RPMI7951 (cell line): ENCODE measurements around the gene PRADC1. TPM values are rescaled to one million over a fixed set of nuclear protein-coding genes. Genes with fewer than 3 reads are reported as not detected.

Experiments
- DNase-seq: peaks from one replicate; pipeline ENCODE4 v3.0.0-alpha.2; 2012; ENCODE audit warnings: low read depth
- total RNA-seq: library from RNA; depleted of rRNA; stranded (reverse); fragments of >200 nt; shearing (Covaris generic); gene quantifications from 2 replicates; pipeline ENCODE4 v1.2.3, GENCODE V29; 2014

Gene PRADC1
- total RNA-seq, 1 experiment from 2014 or later, result 43.6 TPM

GRCh38 chr2:73237168-73237567, 4.1 kb upstream of the PRADC1 start:
- no peak for DNase-seq

DNA sequence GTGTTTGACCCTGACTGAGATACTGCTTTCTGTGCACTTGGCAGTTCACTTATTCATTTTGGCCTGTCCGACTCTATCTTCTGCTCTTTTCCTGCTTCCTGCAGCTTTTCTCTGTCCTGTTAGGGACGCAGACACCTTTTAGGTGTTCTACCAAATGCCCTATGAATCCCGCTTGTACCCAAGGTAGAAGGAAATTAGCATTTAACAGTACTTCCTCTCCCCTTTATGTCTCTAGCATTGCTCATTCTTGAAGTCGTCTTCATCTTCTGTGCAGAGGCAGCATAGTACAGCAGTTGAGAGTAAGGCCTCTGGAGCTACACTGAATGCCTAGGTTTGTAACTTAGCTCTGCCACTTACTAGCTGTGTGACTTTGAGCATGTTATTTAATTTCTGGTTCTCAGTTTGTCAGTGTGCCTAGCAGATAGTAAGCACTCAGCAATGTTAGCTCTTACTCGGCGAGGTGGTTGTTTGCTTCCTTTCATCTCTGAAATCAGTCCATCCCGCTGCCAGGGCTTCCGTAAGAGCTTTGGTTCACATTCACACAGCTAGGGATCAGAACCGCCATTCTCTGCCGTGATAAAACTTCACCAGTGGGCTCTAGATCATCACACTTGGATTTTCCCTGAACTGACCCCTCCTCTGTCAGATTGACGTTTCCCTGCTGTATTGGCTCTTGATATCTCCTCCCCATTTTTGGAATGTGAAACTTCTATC, 2.4 kb upstream of the PRADC1 start:
- no peak for DNase-seq

GRCh38 chr2:73233932-73234832, 1.1 kb upstream of the PRADC1 start, which contains the start of gene CCT7:
Gene CCT7 (plus strand): TSS chr2:73234308. CDS start chr2:73234379, 71 bp downstream.
- DNase-seq, result peak; percentile 93

DNA sequence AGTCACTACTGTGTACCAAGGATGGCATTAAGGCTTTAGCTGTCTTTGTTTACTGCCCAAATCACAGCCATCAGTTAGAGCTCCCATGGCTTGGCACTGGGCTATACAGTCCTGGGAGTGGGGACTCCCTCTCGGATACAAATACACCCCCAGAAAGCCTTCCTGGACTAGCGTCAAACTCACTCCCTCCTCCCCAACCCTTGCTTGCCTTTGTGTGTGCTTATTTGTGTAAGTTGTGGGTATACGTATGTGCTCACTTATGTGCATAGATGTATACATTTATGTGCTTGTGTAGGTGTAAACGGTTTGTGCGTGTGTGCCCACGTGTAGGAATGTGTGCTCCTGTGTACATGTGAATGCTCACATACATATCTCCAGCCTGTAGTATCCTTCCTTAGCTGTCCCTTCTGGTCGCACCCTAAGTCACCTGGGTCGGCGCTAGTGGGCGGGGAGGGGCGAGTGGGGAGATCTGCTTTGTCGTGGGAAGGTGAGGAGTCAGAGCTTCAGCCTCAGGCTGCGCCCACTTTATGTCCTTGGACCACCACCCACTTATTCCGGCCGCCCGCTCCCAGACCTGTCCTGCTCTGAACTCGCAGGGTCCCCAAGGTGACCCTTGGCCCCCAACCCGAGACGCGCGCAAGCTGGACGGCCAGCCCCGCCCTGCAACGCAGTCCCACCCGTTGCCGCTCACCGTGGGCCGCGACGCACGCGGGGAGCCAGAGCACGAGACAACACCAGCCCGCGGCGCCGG, 461 bp downstream of the PRADC1 start:
- DNase-seq, result no peak

DNA sequence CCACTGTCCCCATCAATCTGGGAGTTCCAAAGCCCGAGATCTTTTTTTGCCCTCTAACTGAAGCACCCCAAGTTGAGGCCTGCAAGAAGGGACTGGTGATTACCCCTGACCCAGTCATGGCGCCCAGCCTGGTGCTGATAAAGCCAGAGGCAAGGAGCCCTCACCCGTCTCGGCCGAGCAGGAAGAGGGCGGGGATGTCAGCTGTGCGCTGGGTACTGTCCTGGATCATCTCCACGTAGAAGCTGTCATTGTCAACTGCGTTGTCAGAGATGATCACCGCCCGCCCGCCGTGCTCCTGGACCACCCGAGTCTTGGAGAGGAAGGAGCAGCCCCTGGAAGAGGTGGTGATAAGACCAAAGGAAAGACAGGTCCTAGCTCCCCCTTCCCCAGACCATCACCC, 4.4 kb downstream of the PRADC1 start:
- DNase-seq, result no peak

GRCh38 chr2:73227086-73227485, 6.0 kb downstream of the PRADC1 start:
- no peak for DNase-seq

GRCh38 chr2:73225513-73226360, 7.3 kb downstream of the PRADC1 start:
- DNase-seq, result no peak

DNA sequence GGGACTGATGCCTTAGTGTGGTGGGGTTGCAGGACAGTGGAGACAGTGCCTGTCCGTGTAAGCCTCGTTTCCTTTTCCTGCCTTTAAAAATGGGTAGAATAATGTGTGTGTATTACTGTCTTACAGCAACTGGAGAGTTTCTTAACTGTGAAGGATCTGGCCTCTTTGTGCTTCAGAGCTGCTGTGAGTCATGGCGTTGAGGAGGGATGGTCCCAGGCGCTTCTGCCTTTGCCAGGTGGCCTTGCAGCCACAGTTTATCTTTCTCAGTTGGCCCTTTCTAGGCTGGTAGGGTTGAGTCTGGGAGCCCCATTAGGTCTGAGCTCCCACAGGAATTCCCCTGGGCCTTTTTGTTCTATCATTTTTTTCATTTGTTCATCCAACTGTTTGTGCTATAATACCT, 9.2 kb downstream of the PRADC1 start:
- no peak for DNase-seq

- DNase-seq, result no peak
Measured at GRCh38 chr2:73218298-73218697, 14.7 kb downstream of the PRADC1 start.

DNA sequence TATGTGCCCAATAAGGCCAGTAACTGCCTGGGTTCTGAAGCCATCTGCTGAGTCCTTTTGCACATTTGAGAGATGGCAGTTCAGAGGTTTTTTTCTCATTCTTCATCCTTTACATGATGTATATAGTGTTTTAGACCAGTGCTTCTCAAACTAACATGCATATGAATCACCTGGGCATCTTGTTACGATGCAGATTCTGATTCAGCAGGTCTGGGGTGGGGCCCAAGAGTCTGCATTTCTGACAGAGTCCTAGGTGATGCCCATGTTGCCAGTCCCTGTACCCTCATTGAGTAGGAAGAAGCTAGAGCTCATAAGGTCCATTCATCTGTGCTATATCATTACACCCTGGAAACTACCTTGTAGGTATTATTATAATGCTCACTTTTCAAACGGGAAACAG, 15.2 kb downstream of the PRADC1 start:
- DNase-seq, result no peak

- DNase-seq, result no peak
Measured at GRCh38 chr2:73217160-73217559, 15.9 kb downstream of the PRADC1 start.

GRCh38 chr2:73215254-73215653, 17.8 kb downstream of the PRADC1 start:
- DNase-seq, result no peak

GRCh38 chr2:73214120-73215035, 18.7 kb downstream of the PRADC1 start, which contains the start of gene SMYD5:
Gene SMYD5 (plus strand): TSS chr2:73214245. CDS start chr2:73214267, 22 bp downstream.
- DNase-seq, result peak; percentile 81

GRCh38 chr2:73212448-73213176, 20.4 kb downstream of the PRADC1 start:
- DNase-seq, result peak; percentile 72

DNA sequence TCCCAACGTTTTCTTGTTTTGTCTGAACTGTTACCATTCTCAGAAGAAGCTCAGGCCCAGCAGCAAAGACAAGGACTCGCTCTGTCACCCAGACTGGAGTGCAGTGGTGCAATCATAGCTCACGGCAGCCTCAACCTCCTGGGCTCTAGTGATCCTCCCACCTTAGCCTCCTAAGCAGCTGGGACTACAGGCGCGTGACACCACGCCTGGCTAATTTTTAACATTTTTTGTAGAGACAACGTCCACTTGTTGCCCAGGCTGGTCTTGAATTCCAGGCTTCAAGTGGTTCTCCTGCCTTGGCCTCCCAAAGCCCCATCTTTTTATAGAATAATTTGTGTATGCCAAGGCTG, 21.0 kb downstream of the PRADC1 start:
- DNase-seq, result no peak

GRCh38 chr2:73210696-73211095, 22.3 kb downstream of the PRADC1 start:
- no peak for DNase-seq

GRCh38 chr2:73210019-73210418, 23.0 kb downstream of the PRADC1 start:
- DNase-seq, result no peak

DNA sequence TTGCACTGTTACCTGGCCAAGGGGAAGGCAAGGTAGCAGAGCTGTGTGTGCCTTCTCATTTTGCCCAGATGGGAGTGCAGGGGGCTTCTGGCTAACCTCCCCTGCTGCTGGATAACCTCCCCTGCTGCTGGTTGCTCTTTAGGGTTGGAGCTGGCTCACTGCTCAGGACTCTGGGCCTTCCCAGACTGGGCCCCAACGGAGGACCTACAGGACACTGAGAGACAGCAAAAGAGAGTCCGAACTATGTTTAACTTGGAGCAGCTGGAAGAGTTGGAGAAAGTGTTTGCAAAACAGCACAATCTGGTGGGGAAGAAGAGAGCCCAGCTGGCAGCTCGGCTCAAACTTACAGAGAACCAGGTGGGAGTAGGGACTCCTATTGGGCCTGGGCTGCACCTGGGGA, 24.8 kb downstream of the PRADC1 start:
- DNase-seq, result no peak

DNA sequence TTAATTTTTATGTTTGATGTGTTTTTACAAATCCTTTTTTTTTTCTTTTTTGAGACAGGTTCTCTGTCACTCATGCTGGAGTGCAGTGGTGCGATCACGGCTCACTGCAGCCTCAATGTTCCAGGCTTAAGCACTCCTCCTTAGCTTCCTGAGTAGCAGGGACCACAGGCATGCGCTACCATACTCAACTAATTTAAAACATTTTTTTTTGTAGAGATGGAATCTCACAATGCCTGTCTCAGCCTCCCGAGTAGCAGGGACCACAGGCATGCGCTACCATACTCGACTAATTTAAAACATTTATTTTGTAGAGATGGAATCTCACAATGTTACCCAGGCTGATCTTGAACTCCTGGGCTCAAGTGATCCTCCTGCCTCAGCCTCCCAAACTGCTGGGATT, 27.4 kb downstream of the PRADC1 start:
- no peak for DNase-seq
